SU-DHL-6 (cell line): Measurements from ENCODE around the gene EGFL8.

Experiments used
- H2AFZ ChIP-seq: fragments of 200-600 bp; sonication (generic); 2 replicates; pipeline ENCODE4 v1.6.1; 2014; ENCODE audit warnings: low read depth, mild to moderate bottlenecking, moderate library complexity, mixed read lengths, antibody characterized with exemption, low read length; ENCODE audit not compliant: severe bottlenecking
- H3F3A ChIP-seq: fragments of 200-600 bp; shearing (Covaris generic); 2 replicates; pipeline ENCODE4 v1.6.0; 2016; ENCODE audit warnings: antibody characterized with exemption, mild to moderate bottlenecking; ENCODE audit not compliant: insufficient read depth
- H3K27ac ChIP-seq: fragments of 200-600 bp; sonication (generic); 2 replicates; pipeline ENCODE4 v1.5.1; 2016; ENCODE audit warnings: low read depth, mild to moderate bottlenecking, low read length, moderate library complexity, mixed read lengths
- H3K27me3 ChIP-seq: fragments of 200-600 bp; sonication (generic), shearing (Covaris generic); 2 replicates; pipeline ENCODE4 v1.6.0; 2014; ENCODE audit warnings: mild to moderate bottlenecking, low read length
- H3K36me3 ChIP-seq: fragments of 200-600 bp; sonication (generic); 2 replicates; pipeline ENCODE4 v1.6.1; 2014; ENCODE audit warnings: mild to moderate bottlenecking, low read length, mixed read lengths
- H3K4me2 ChIP-seq: fragments of 300-600, 200-600 bp; shearing (Covaris generic), sonication (generic); 2 replicates; pipeline ENCODE4 v1.6.0; 2014; ENCODE audit warnings: low read length, low read depth, mild to moderate bottlenecking; ENCODE audit not compliant: poor library complexity, severe bottlenecking
- H3K4me3 ChIP-seq: fragments of 200-600 bp; sonication (generic); 2 replicates; pipeline ENCODE4 v1.5.1; 2014; ENCODE audit warnings: antibody characterized with exemption, low read length, mild to moderate bottlenecking, mixed read lengths; ENCODE audit not compliant: insufficient read depth, poor library complexity, severe bottlenecking
- H3K79me2 ChIP-seq: fragments of 200-600 bp; sonication (generic); 2 replicates; pipeline ENCODE4 v1.6.1; 2014; ENCODE audit warnings: mild to moderate bottlenecking, low read length, moderate library complexity; ENCODE audit not compliant: insufficient read depth
- H3K9ac ChIP-seq: fragments of 200-600 bp; sonication (generic); 2 replicates; pipeline ENCODE4 v1.7.0; 2014; ENCODE audit warnings: mild to moderate bottlenecking, low read length
- H3K9me2 ChIP-seq: fragments of 200-600 bp; sonication (generic); replicated peaks from 2 replicates; pipeline ENCODE4 v1.6.1; 2014; ENCODE audit warnings: low read length; ENCODE audit not compliant: insufficient read depth
- H3K9me3 ChIP-seq: fragments of 200-600 bp; sonication (generic); 2 replicates; pipeline ENCODE4 v1.6.1; 2014; ENCODE audit warnings: low read length, mixed read lengths; ENCODE audit not compliant: insufficient read depth
- H4K20me1 ChIP-seq: fragments of 200-600 bp; sonication (generic); 2 replicates; pipeline ENCODE4 v1.6.1; 2014; ENCODE audit warnings: low read depth, mild to moderate bottlenecking, antibody characterized with exemption, low read length, moderate library complexity, mixed read lengths
- CTCF ChIP-seq: fragments of 200-600 bp; sonication (generic); IDR thresholded peaks from one replicate; pipeline ENCODE4 v1.5.1; 2017; ENCODE audit warnings: antibody characterized with exemption, mild to moderate bottlenecking, low read length, moderate library complexity; ENCODE audit not compliant: insufficient read depth, poor library complexity, severe bottlenecking
- EZH2phosphoT487 ChIP-seq: fragments of 200-600 bp; sonication (generic), shearing (Covaris generic); conservative IDR thresholded peaks from 2 replicates; pipeline ENCODE4 v1.6.1; 2018; ENCODE audit warnings: mild to moderate bottlenecking, antibody characterized with exemption, low read length, moderate library complexity, mixed read lengths

EGFL8 gene

GRCh38 chr6:32200711-32201475 lies 36.5 kb downstream of the EGFL8 start:
- no peak overlapping the region for H2AFZ ChIP-seq
- no peaks in the 10 kb centered on the region for H3K36me3 ChIP-seq
- H3K9ac ChIP-seq = no peak overlapping the region
- H3K4me3 ChIP-seq = no peak overlapping the region
- TF ChIP-seq EZH2phosphoT487 (no peak), CTCF (no peak)
- H3K4me2 ChIP-seq = no peak overlapping the region
- H3F3A ChIP-seq = peaks cover 17% of the 10 kb centered on the region; the same call in 1 of the 2 replicates
- H3K27me3 ChIP-seq = no peaks in the 10 kb centered on the region
- no peaks in the 10 kb centered on the region for H3K9me2 ChIP-seq
- H3K9me3 ChIP-seq = no peaks in the 10 kb centered on the region
- H4K20me1 ChIP-seq = no peaks in the 10 kb centered on the region
- H3K27ac ChIP-seq = no peak overlapping the region
- H3K79me2 ChIP-seq = no peaks in the 10 kb centered on the region

DNA sequence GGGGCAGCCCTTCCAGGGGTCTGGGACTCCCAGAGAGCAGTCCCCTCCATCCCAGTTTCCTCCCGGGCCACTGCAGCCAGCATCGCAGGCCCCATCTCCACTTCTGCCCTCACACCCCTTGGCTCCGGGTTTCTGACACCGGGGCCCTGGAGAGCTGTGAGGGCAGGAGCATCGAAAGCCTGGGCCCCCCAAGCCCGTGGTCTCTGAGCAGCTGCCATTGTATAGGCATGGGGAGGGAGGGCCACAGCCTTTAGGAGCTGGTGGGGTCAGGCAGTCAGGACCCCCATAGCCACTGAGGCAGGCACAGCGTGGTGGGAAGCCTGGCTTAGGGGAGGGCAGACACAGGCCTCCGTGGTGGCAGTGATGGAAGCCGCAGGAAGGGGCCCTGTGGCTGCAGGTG lies 37.8 kb downstream of the EGFL8 start:
- H3K27ac ChIP-seq = no peak overlapping the region
- peaks cover 4% of the 10 kb centered on the region; the same call in 1 of the 2 replicates for H3F3A ChIP-seq
- no peak overlapping the region for H2AFZ ChIP-seq
- no peak overlapping the region for H3K4me3 ChIP-seq
- no peak overlapping the region for H3K9ac ChIP-seq
- H3K9me2 ChIP-seq = no peaks in the 10 kb centered on the region
- H4K20me1 ChIP-seq = no peaks in the 10 kb centered on the region
- H3K4me2 ChIP-seq = no peak overlapping the region
- no peak for TF ChIP-seq CTCF
- no peak for TF ChIP-seq EZH2phosphoT487
- no peaks in the 10 kb centered on the region for H3K36me3 ChIP-seq
- no peaks in the 10 kb centered on the region for H3K27me3 ChIP-seq
- H3K79me2 ChIP-seq = no peaks in the 10 kb centered on the region
- no peaks in the 10 kb centered on the region for H3K9me3 ChIP-seq

DNA sequence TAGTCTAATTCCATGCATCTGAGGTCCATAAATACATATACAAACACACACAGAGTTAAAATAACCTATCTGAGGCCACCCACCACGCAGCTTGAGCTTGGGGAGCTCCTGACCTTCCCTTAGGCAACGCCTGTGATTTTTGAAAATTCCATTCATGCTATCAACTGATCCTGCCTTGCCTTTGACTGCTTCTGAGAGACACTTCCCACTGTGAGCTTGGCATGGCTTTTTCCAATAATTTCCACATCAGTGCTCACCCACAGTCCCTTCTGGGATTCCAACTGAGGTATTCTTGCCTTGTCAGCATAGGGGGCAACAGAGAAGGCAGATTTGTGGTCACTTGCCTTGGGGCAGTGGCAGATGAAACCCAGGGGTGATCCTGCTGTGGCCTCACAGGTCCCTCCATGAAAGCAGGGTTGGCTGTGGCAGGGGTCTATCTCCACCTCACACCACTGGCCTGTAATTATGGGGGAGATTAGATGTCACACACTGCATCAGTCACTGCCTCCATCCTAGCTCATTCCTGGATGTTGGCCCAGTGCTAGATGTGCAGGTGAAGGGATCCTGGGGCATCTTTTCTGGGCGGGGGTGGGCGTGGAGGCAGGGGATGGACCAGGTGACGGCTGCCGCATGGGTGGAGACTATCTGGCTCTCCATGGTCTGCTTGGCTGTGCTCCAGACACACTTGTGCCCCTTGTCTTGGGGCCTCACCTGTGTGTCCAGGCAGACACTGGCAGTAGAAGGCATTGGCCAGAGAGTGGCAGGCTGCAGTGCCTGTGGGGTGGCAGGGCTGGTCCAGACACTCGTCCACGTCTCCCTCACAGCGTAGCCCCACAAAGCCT lies 39.3 kb downstream of the EGFL8 start:
- no peaks in the 10 kb centered on the region for H3F3A ChIP-seq
- no peaks in the 10 kb centered on the region for H3K9me3 ChIP-seq
- H3K9ac ChIP-seq = no peak overlapping the region
- no peak overlapping the region for H3K27ac ChIP-seq
- no peaks in the 10 kb centered on the region for H4K20me1 ChIP-seq
- no peaks in the 10 kb centered on the region for H3K79me2 ChIP-seq
- TF ChIP-seq CTCF (no peak), EZH2phosphoT487 (no peak)
- H3K36me3 ChIP-seq = no peaks in the 10 kb centered on the region
- H3K4me2 ChIP-seq = no peak overlapping the region
- no peaks in the 10 kb centered on the region for H3K27me3 ChIP-seq
- no peaks in the 10 kb centered on the region for H3K9me2 ChIP-seq
- no peak overlapping the region for H2AFZ ChIP-seq
- H3K4me3 ChIP-seq = no peak overlapping the region
